ENCODE measurements around the gene LDLRAD2. TPM values are rescaled to one million over a fixed set of nuclear protein-coding genes. Genes with fewer than 3 reads are reported as not detected.

Gene LDLRAD2
- total and polyA plus RNA-seq, 2 of the 4 experiments (the other 2 are of a cell fraction), result 0.05 TPM; not detected in 1

- Histone ChIP-seq H2AFZ (replicated peaks; ENCODE audit: low read length, poor library complexity) (no peak overlapping the region), H2BK15ac (ENCODE audit: low read depth, low read length) (no peak overlapping the region), H3K27ac (ENCODE audit: insufficient read depth, low read length) (no peak overlapping the region), H2BK20ac (ENCODE audit: low read depth, low read length) (no peak overlapping the region), H3K56ac (ENCODE audit: extremely low read depth, insufficient read depth, low read length) (no peak overlapping the region), H2AK9ac (replicated peaks; ENCODE audit: low read depth, low read length, poor library complexity) (no peak overlapping the region), H4K8ac (ENCODE audit: low read depth in 2 of 2, low read length in 2 of 2) (no peak overlapping the region), H3K79me1 (ENCODE audit: low read depth in 1 of 2, low read length in 2 of 2) (peaks cover 0 to 8% of the 10 kb centered on the region in 2 experiments; a peak in 1 of 4 replicates), H4K91ac (ENCODE audit: insufficient read depth, low read depth, low read length) (no peak overlapping the region), H2BK5ac (ENCODE audit: low read depth, low read length, poor library complexity, severe bottlenecking) (no peak overlapping the region), H2BK120ac (ENCODE audit: low read depth, low read length) (no peak overlapping the region), H3K14ac (replicated peaks; ENCODE audit: low read depth, low read length) (no peak overlapping the region), H4K20me1 (ENCODE audit: insufficient read depth, low read length) (no peaks in the 10 kb centered on the region; the same call in 1 of the 2 replicates), H3K4ac (ENCODE audit: low read depth, low read length) (no peak overlapping the region), H4K5ac (ENCODE audit: low read depth, low read length) (no peak overlapping the region), H2AK5ac (ENCODE audit: low read depth, low read length) (no peak overlapping the region), H3K9me1 (ENCODE audit: insufficient read depth, low read length) (no peaks in the 10 kb centered on the region), H3K4me1 (ENCODE audit: control insufficient read depth, insufficient read depth, low read length) (no peaks in the 10 kb centered on the region), H3K36me3 (ENCODE audit: control insufficient read depth, insufficient read depth, low read length) (peaks cover 83% of the 10 kb centered on the region), H3K9ac (ENCODE audit: low read depth, low read length) (no peak overlapping the region), H3K27me3 (ENCODE audit: control insufficient read depth, insufficient read depth, low read length) (no peaks in the 10 kb centered on the region), H3K9me3 (ENCODE audit: control insufficient read depth, insufficient read depth, low read length) (no peaks in the 10 kb centered on the region), H3K23ac (ENCODE audit: low read depth, low read length) (no peak overlapping the region), H3K4me3 (ENCODE audit: insufficient read depth, low read depth, low read length) (no peak overlapping the region), H3K4me2 (ENCODE audit: low read depth, low read length) (no peak overlapping the region), H3K18ac (ENCODE audit: low read depth, low read length) (no peak overlapping the region)
- WGBS, 2 experiments (ENCODE audit: extremely low coverage in 2 of 2, insufficient read length in 1 of 2), result 100% methylated on average over 15 of the region's 29 CpGs; no CpG with 5 or more reads in 1 of the 2 experiments
- dilution Hi-C loops (cut with HindIII; ENCODE audit: low sequenced_read_pairs, unreplicated experiment) (no loop called here), intact Hi-C loops (cut with micrococcal nuclease) (no loop called here), in situ Hi-C loops (cut with MboI; ENCODE audit: low sequenced_read_pairs) (no loop called here)
- DNase-seq, result no peak
- ChIA-PET POLR2A (ENCODE audit: unreplicated experiment) (no interaction called here), CTCF (no interaction called here)
- ATAC-seq (ENCODE audit: low read depth), result no peak
- BruUV-seq (replicated peaks), result no TSS peak
- no peak for TF ChIP-seq MAFK (IDR thresholded peaks at IDR 0.05; ENCODE audit: low read depth, low read length)
- no peak for TF ChIP-seq CEBPB (IDR thresholded peaks at IDR 0.05; ENCODE audit: low read depth, low read length)
- no peak for TF ChIP-seq BHLHE40 (IDR thresholded peaks at IDR 0.05; ENCODE audit: low read depth, low read length)
- no peak for TF ChIP-seq MAZ (IDR thresholded peaks at IDR 0.05; ENCODE audit: borderline replicate concordance, low read depth, low read length)
- TF ChIP-seq NFE2L2 (IDR thresholded peaks at IDR 0.05; ENCODE audit: low read depth, low read length), result no peak
- TF ChIP-seq ELK1 (IDR thresholded peaks at IDR 0.05; ENCODE audit: borderline replicate concordance, low read depth, low read length), result no peak
- no peak for TF ChIP-seq MXI1 (IDR thresholded peaks at IDR 0.05; ENCODE audit: borderline replicate concordance, low read depth, low read length)
- no peak for TF ChIP-seq RCOR1 (IDR thresholded peaks at IDR 0.05; ENCODE audit: insufficient replicate concordance, low read length)
- TF ChIP-seq SMC3 (IDR thresholded peaks at IDR 0.05; ENCODE audit: low read depth, low read length), result no peak
- no peak for TF ChIP-seq FOS (IDR thresholded peaks at IDR 0.05; ENCODE audit: low read depth, low read length)
- TF ChIP-seq RFX5 (IDR thresholded peaks at IDR 0.05; ENCODE audit: low read depth, low read length), result no peak
- no peak for TF ChIP-seq POLR2A (IDR thresholded peaks at IDR 0.05; ENCODE audit: low read depth, low read length)
- TF ChIP-seq CTCF (conservative IDR thresholded peaks at IDR 0.05; ENCODE audit: low read depth, low read length), result no peak
- no peak for TF ChIP-seq RAD21 (IDR thresholded peaks at IDR 0.05; ENCODE audit: low read length)
- no peak for TF ChIP-seq USF2 (IDR thresholded peaks at IDR 0.05; ENCODE audit: low read depth, low read length)
These were observed 40.4 kb downstream of the LDLRAD2 start for GRCh38 chr1:21852282-21853130.

Measured in IMR-90 (cell line).